Progenitor cell of endocrine pancreas (in vitro differentiated cells): ENCODE data around the gene GPX4. TPM values are rescaled to one million over a fixed set of nuclear protein-coding genes. Genes with fewer than 3 reads are reported as not detected.

Experiments
- DNase-seq: peaks from one replicate; pipeline ENCODE4 v3.0.0; 2021; ENCODE audit warnings: low spot score; ENCODE audit not compliant: unreplicated experiment
- H3K27ac Mint-ChIP-seq: 2 replicates; pipeline ENCODE4 v1.8.0; 2021; ENCODE audit warnings: mild to moderate bottlenecking, moderate library complexity, mixed read lengths
- H3K27me3 Mint-ChIP-seq: 2 replicates; pipeline ENCODE4 v1.8.0; 2021; ENCODE audit warnings: mixed read lengths
- H3K36me3 Mint-ChIP-seq: 2 replicates; pipeline ENCODE4 v1.8.0; 2022; ENCODE audit warnings: mixed read lengths; ENCODE audit not compliant: insufficient read depth
- H3K4me1 Mint-ChIP-seq: 2 replicates; pipeline ENCODE4 v1.8.0; 2021; ENCODE audit warnings: low read depth, mixed read lengths
- H3K4me3 Mint-ChIP-seq: 2 replicates; pipeline ENCODE4 v1.8.0; 2021; ENCODE audit warnings: low read depth, mild to moderate bottlenecking, moderate library complexity, mixed read lengths
- H3K9me3 Mint-ChIP-seq: 2 replicates; pipeline ENCODE4 v1.8.0; 2021; ENCODE audit warnings: low read depth, mixed read lengths
- CTCF ChIP-seq: fragments of 200-600 bp; sonication (generic); IDR thresholded peaks from one replicate; pipeline ENCODE4 v1.5.0; 2021; ENCODE audit warnings: antibody characterized with exemption, mild to moderate bottlenecking; ENCODE audit not compliant: unreplicated experiment
- total RNA-seq: library from RNA; stranded (reverse); gene quantifications from 2 replicates; pipeline ENCODE4 v1.2.1, GENCODE V29; 2021

The GPX4 gene
- total RNA-seq, 1 donor from 2014 or later: 231 TPM

GRCh38 chr19:1147934-1148549 lies 44.2 kb downstream of the GPX4 start:
- DNase-seq: no peak
- Mint-ChIP-seq H3K4me3 (no peak overlapping the region), H3K36me3 (peaks cover 12% of the 10 kb centered on the region), H3K27me3 (no peaks in the 10 kb centered on the region), H3K9me3 (no peaks in the 10 kb centered on the region), H3K4me1 (no peaks in the 10 kb centered on the region), H3K27ac (no peak overlapping the region)
- TF ChIP-seq CTCF: no peak

DNA sequence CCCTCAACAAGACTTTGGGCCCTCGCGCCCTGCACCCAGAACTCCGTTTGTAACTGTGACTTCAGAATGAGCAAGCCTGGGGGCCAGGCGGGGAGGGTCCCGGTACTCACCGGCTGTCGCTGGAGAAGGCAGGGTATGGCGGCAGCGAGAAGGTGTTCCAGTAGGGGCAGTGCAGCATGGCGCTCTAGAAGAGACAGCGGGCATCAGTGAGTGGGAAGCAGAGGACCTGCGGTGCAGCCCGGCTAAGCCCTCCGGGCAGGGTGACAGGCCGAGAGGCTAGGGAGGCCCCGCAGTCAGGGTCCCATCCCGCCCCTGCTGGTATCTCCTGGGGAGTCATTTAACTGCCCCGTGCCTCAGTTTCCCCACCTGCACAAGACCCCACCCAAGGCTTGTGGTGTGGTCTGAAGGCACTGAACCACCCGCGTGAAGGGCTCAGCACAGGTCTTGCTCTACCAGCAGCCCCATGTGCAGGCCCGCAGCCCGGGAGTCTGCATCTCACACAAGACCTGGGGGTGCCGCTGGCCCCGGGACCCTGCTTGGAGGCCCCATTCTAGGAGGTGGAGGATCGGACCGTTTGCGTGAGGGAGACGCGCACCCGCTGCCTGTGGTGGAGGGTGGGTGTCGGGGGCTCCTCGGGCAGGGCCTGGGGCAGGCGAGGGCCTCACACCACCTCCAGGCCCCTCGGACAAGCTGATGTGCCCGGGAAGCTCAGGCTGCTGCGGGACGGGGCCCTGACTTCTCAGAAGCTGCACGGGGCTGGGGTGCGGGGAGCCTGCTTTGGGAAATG lies 45.7 kb downstream of the GPX4 start:
- Mint-ChIP-seq H3K36me3 (peaks cover 5% of the 10 kb centered on the region), H3K9me3 (no peaks in the 10 kb centered on the region), H3K4me3 (no peak overlapping the region), H3K27me3 (no peaks in the 10 kb centered on the region), H3K27ac (peak overlapping the region; percentile 41), H3K4me1 (no peaks in the 10 kb centered on the region)
- no peak for DNase-seq
- TF ChIP-seq CTCF: no peak

GRCh38 chr19:1150333-1151036 lies 46.7 kb downstream of the GPX4 start:
- no peak for DNase-seq
- Mint-ChIP-seq H3K4me1 (no peaks in the 10 kb centered on the region), H3K27ac (no peak overlapping the region), H3K27me3 (no peaks in the 10 kb centered on the region), H3K36me3 (peaks cover 2% of the 10 kb centered on the region), H3K4me3 (no peak overlapping the region), H3K9me3 (no peaks in the 10 kb centered on the region)
- TF ChIP-seq CTCF: no peak

DNA sequence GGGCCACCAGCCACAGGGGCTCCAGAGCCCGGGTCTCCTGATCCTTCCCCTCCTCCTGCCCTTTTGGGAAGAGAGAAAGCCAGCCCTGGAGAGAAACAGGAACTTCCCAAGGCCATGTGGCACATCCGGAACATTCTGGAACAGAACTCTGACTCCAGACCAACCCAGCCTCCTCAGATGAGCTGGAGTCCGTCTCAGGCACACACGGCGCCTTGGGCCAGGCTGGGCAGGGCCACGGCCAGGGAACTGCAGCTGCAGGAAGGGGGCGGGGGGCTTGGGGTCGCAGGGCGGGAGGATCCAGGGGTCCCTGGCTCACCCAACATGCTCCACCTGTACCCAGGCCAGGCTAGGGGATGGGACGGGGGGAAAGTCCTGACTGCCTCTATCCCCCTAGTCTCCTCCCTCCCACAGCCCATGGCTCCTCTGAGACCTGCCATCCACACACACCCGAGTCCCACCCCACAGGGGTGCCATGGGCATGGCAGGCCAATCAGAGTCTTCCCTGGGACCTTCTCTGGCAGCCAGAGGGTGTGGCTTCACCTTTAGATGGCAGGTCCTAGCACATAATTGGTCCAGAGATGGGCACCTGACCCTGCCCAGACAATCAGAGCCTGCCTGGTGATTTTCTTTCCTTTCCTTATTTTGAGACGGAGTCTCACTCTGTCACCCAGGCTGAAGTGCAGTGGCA lies 47.4 kb downstream of the GPX4 start:
- Mint-ChIP-seq H3K4me3 (no peak overlapping the region), H3K36me3 (peaks cover 2% of the 10 kb centered on the region), H3K27me3 (no peaks in the 10 kb centered on the region), H3K27ac (no peak overlapping the region), H3K4me1 (no peaks in the 10 kb centered on the region), H3K9me3 (no peaks in the 10 kb centered on the region)
- no peak for TF ChIP-seq CTCF
- DNase-seq: no peak
